DOHH2 (cell line): ENCODE results near the gene UBXN10.

ENCODE experiments used
- H3F3A ChIP-seq: fragments of 200-600 bp; sonication (generic), shearing (Covaris generic); 2 replicates; pipeline ENCODE4 v1.6.0; 2016; ENCODE audit warnings: antibody characterized with exemption, mild to moderate bottlenecking; ENCODE audit not compliant: control insufficient read depth, insufficient read depth
- H3K27ac ChIP-seq: fragments of 200-600 bp; sonication (generic); 2 replicates; pipeline ENCODE4 v1.5.1; 2014; ENCODE audit warnings: low read depth, mild to moderate bottlenecking, low read length, moderate library complexity
- H3K27me3 ChIP-seq: fragments of 200-600 bp; sonication (generic); 2 replicates; pipeline ENCODE4 v1.6.1; 2014; ENCODE audit warnings: mild to moderate bottlenecking, low read length, mixed read lengths; ENCODE audit not compliant: control insufficient read depth
- H3K36me3 ChIP-seq: fragments of 200-600 bp; sonication (generic); 2 replicates; pipeline ENCODE4 v1.6.1; 2014; ENCODE audit warnings: mild to moderate bottlenecking, low read length, moderate library complexity, mixed read lengths; ENCODE audit not compliant: control insufficient read depth
- H3K4me1 ChIP-seq: fragments of 200-600 bp; sonication (generic); 2 replicates; pipeline ENCODE4 v1.6.1; 2014; ENCODE audit warnings: mild to moderate bottlenecking, low read length, mixed read lengths; ENCODE audit not compliant: control insufficient read depth
- H3K4me2 ChIP-seq: fragments of 200-600 bp; sonication (generic); 2 replicates; pipeline ENCODE4 v1.6.0; 2014; ENCODE audit warnings: mild to moderate bottlenecking, low read length, moderate library complexity
- H3K4me3 ChIP-seq: fragments of 200-600 bp; sonication (generic); 2 replicates; pipeline ENCODE4 v1.5.1; 2014; ENCODE audit warnings: mild to moderate bottlenecking, low read length, mixed read lengths
- H3K79me2 ChIP-seq: fragments of 200-600 bp; sonication (generic); 2 replicates; pipeline ENCODE4 v1.6.1; 2014; ENCODE audit warnings: mild to moderate bottlenecking, low read length, mixed read lengths; ENCODE audit not compliant: control insufficient read depth
- H3K9me2 ChIP-seq: fragments of 200-600 bp; sonication (generic); replicated peaks from 2 replicates; pipeline ENCODE4 v1.6.1; 2014; ENCODE audit warnings: mild to moderate bottlenecking, low read length, mixed read lengths; ENCODE audit not compliant: control insufficient read depth
- H3K9me3 ChIP-seq: fragments of 200-600 bp; sonication (generic); 2 replicates; pipeline ENCODE4 v1.6.1; 2014; ENCODE audit warnings: antibody characterized with exemption, low read length, mixed read lengths; ENCODE audit not compliant: control insufficient read depth, insufficient read depth
- H4K20me1 ChIP-seq: fragments of 200-600 bp; sonication (generic); 2 replicates; pipeline ENCODE4 v1.6.0; 2014; ENCODE audit warnings: low read depth, mild to moderate bottlenecking, antibody characterized with exemption, low read length, moderate library complexity; ENCODE audit not compliant: control insufficient read depth, insufficient read depth
- EZH2phosphoT487 ChIP-seq: fragments of 200-600 bp; sonication (generic); IDR thresholded peaks from 2 replicates; pipeline ENCODE4 v1.6.1; 2017; ENCODE audit warnings: borderline replicate concordance, mild to moderate bottlenecking, antibody characterized with exemption, low read length, moderate library complexity, mixed read lengths
- TF ChIP-seq, protein P1 (sequence below): fragments of 200-600 bp; sonication (generic); IDR thresholded peaks from one replicate; pipeline ENCODE4 v1.5.1; 2014; ENCODE audit warnings: antibody characterized with exemption, mild to moderate bottlenecking, low read depth, low read length; ENCODE audit not compliant: poor library complexity, severe bottlenecking

Gene UBXN10

DNA sequence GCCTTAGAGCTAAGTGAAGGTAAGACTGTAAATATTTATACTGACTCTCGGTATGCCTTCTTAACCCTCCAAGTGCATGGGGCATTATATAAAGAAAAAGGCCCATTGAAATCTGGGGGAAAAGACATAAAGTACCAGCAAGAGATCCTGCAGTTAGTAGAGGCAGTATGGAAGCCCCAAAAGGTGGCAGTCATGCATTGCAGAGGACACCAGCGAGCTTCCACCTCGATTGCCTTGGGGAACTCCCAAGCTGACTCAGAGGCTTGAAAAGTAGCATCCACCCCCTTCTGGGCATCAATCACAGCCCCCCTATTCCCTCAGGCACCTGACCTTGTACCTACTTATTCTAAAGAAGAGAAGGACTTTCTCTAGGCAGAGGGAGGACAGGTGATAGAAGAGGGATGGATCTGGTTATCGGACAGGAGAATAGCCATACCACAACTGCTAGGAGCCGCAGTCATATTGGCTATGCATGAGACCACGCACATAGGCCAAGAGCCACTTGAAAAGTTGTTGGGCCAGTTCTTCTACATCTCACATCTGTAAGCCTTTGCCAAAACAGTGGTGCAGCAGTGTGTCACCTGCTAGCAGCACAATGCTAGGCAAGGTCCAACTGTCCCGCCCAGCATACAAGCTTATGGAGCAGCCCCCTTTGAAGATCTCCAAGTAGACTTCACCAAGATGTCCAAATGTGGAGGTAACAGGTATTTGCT, 27.4 kb upstream of the UBXN10 start:
- Histone ChIP-seq H3K79me2 (no peaks in the 10 kb centered on the region), H3K27me3 (no peaks in the 10 kb centered on the region), H3K9me3 (peaks cover 19% of the 10 kb centered on the region), H3K27ac (no peak overlapping the region), H4K20me1 (no peaks in the 10 kb centered on the region), H3F3A (no peaks in the 10 kb centered on the region), H3K4me1 (no peaks in the 10 kb centered on the region), H3K36me3 (no peaks in the 10 kb centered on the region), H3K9me2 (no peaks in the 10 kb centered on the region), H3K4me2 (no peak overlapping the region), H3K4me3 (no peak overlapping the region)
- TF ChIP-seq, protein P1, sequence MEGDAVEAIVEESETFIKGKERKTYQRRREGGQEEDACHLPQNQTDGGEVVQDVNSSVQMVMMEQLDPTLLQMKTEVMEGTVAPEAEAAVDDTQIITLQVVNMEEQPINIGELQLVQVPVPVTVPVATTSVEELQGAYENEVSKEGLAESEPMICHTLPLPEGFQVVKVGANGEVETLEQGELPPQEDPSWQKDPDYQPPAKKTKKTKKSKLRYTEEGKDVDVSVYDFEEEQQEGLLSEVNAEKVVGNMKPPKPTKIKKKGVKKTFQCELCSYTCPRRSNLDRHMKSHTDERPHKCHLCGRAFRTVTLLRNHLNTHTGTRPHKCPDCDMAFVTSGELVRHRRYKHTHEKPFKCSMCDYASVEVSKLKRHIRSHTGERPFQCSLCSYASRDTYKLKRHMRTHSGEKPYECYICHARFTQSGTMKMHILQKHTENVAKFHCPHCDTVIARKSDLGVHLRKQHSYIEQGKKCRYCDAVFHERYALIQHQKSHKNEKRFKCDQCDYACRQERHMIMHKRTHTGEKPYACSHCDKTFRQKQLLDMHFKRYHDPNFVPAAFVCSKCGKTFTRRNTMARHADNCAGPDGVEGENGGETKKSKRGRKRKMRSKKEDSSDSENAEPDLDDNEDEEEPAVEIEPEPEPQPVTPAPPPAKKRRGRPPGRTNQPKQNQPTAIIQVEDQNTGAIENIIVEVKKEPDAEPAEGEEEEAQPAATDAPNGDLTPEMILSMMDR, result no peak
- TF ChIP-seq EZH2phosphoT487, result no peak

DNA sequence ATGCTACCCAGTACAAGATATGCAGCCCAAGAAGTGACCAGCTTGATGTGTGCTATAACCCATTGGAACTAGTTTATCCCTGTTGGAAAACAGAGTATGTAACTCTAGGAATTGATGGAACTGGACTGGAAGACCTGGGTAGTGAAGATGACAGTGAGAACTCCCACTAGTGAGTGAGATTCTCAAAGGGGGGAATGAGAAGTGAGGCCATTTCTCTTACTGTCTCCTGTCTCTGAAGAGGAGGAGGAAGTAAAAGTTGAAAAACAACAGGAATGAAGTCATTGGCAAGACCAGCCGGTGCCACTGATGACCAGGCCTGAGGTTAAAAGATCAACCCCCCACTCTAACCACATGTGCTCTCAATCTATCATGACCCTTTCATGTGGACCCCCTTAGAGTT, 25.9 kb upstream of the UBXN10 start:
- Histone ChIP-seq H3K27ac (no peak overlapping the region), H3K4me2 (no peak overlapping the region), H3K79me2 (no peaks in the 10 kb centered on the region), H3K4me3 (no peak overlapping the region), H3K36me3 (no peaks in the 10 kb centered on the region), H3K27me3 (no peaks in the 10 kb centered on the region), H4K20me1 (no peaks in the 10 kb centered on the region), H3K9me3 (peaks cover 19% of the 10 kb centered on the region), H3F3A (no peaks in the 10 kb centered on the region), H3K9me2 (no peaks in the 10 kb centered on the region), H3K4me1 (no peaks in the 10 kb centered on the region)
- TF ChIP-seq EZH2phosphoT487, result no peak
- TF ChIP-seq, protein P1, result no peak

DNA sequence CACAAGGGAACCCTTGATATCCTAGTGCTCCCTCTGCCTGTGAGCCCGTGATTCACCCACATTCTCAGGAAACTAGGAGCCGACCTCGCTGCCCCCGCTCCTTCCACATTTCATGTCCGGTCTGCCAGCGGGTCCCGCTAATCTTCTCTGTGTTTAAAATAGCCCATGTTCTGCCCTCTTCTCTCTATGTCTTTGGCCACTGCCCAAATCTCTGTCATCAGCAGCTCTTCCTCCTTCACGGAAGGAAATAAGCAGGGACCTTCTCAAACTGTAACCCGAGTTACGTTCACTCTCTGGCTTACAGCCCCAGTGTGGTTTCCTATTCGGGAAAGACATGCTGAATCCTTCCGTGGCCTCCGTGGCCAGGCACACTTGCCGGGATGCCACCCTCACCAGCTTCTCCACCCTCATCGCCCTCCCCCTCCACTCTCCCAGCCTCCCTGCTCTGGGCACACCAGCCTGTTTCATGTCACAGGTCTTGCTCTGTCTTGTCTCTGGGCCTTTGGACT, 21.1 kb upstream of the UBXN10 start:
- Histone ChIP-seq H3K79me2 (no peaks in the 10 kb centered on the region), H3F3A (no peaks in the 10 kb centered on the region), H4K20me1 (no peaks in the 10 kb centered on the region), H3K4me1 (no peaks in the 10 kb centered on the region), H3K27me3 (no peaks in the 10 kb centered on the region), H3K36me3 (no peaks in the 10 kb centered on the region), H3K4me3 (no peak overlapping the region), H3K9me3 (peaks cover 9% of the 10 kb centered on the region), H3K27ac (no peak overlapping the region), H3K9me2 (no peaks in the 10 kb centered on the region), H3K4me2 (no peak overlapping the region)
- TF ChIP-seq EZH2phosphoT487, result no peak
- TF ChIP-seq, protein P1, result no peak
